HepG2 (cell line): ENCODE measurements around the gene HERC5. TPM values are rescaled to one million over a fixed set of nuclear protein-coding genes. Genes with fewer than 3 reads are reported as not detected.

Experiments used
- ATAC-seq: fragments of 200-7000 bp; cut with Tn5 transposase; 3 replicates; pipeline ENCODE4 v1.9.1; 2020; ENCODE audit warnings: mild to moderate bottlenecking, moderate library complexity
- BruUV-seq: library from RNA; stranded (reverse); fragments of 400-500 nt; replicated peaks from 2 replicates; lab custom pipeline; 2021; lab: Mats Ljungman, UMichigan
- CTCF ChIA-PET: fragments of 300-600 bp; formaldehyde crosslinking; extraction: SDS; loops from one replicate; lab custom pipeline; 2021; ENCODE audit warnings: low total read pairs, inconsistent platforms, low intra/inter-chr PET ratio; lab: Yijun Ruan, JAX
- POLR2A ChIA-PET: fragments of 350-600 bp; sonication (Branson Sonifier 250); formaldehyde crosslinking; loops from one replicate; lab custom pipeline; 2020; ENCODE audit warnings: antibody characterized with exemption, inconsistent platforms; lab: Yijun Ruan, JAX
- DNase-seq: peaks from one replicate; pipeline ENCODE4 v3.0.0-alpha.2; 2015; ENCODE audit warnings: low spot score
- FAIRE-seq: peaks from 3 replicates; lab custom pipeline; 2011; peaks lifted over from hg19 to GRCh38; lab: Jason Lieb, UNC
- H2AFZ ChIP-seq: one replicate; pipeline ENCODE4 v1.6.1; 2011; ENCODE audit warnings: low read length, inconsistent platforms
- H3K27ac ChIP-seq: fragments of 300-600 bp; 3 replicates; pipeline ENCODE4 v1.8.0; 2011; ENCODE audit warnings: mixed run types, mild to moderate bottlenecking, mixed read lengths, low read length, inconsistent platforms; ENCODE audit not compliant: insufficient read depth; ENCODE audit errors: extremely low read length
- H3K27me3 ChIP-seq, 2 experiments: fragments of 200-600 bp in 1 of 2; 2 replicates in 1 of 2; 3 replicates in 1 of 2; pipeline versions ENCODE4 v1.6.0 to v1.8.0; 2011; ENCODE audit warnings: low read length in 2 of 2, mild to moderate bottlenecking in 2 of 2, moderate library complexity in 2 of 2, inconsistent platforms in 1 of 2; ENCODE audit not compliant: insufficient read depth in 2 of 2, control insufficient read depth in 1 of 2
- H3K36me3 ChIP-seq, 2 experiments: fragments of 200-600 bp in 1 of 2; replicated peaks in 1 of 2; 2 replicates in 1 of 2; 3 replicates in 1 of 2; pipeline versions ENCODE4 v1.5.1 to v1.8.0; 2011; ENCODE audit warnings: low read length in 2 of 2, inconsistent platforms in 1 of 2; ENCODE audit not compliant: insufficient read depth in 2 of 2, control insufficient read depth in 1 of 2
- H3K4me1 ChIP-seq: 2 replicates; pipeline ENCODE4 v1.5.1; 2012; ENCODE audit warnings: low read length, inconsistent platforms; ENCODE audit not compliant: insufficient read depth
- H3K4me2 ChIP-seq: 2 replicates; pipeline ENCODE4 v1.6.0; 2011; ENCODE audit warnings: low read depth, low read length, inconsistent platforms
- H3K4me3 ChIP-seq, 3 experiments: fragments of 200-600 bp in 1 of 3; sonication (generic), shearing (Covaris generic) in 1 of 3; replicated peaks in 1 of 3; 2 replicates each; pipeline ENCODE4 v1.5.1; 2011 to 2016; ENCODE audit warnings: low read length in 3 of 3, inconsistent platforms in 2 of 3, low read depth in 2 of 3, mild to moderate bottlenecking in 2 of 3, control low read depth in 1 of 3, mixed read lengths in 1 of 3; ENCODE audit not compliant: insufficient read depth in 1 of 3
- H3K79me2 ChIP-seq: one replicate; pipeline ENCODE4 v1.6.1; 2011; ENCODE audit warnings: low read length, inconsistent platforms; ENCODE audit not compliant: insufficient read depth
- H3K9ac ChIP-seq: 2 replicates; pipeline ENCODE4 v1.6.0; 2011; ENCODE audit warnings: mild to moderate bottlenecking, low read depth, low read length, inconsistent platforms; ENCODE audit not compliant: insufficient read depth
- H3K9me3 ChIP-seq: 2 replicates; pipeline ENCODE4 v1.5.1; 2012; ENCODE audit warnings: mild to moderate bottlenecking, low read length
- H4K20me1 ChIP-seq: 2 replicates; pipeline ENCODE4 v1.6.0; 2011; ENCODE audit warnings: inconsistent platforms, mild to moderate bottlenecking, low read length, moderate library complexity; ENCODE audit not compliant: insufficient read depth
- GPBP1L1 ChIP-seq: sonication (generic); formaldehyde crosslinking; IDR thresholded peaks from 2 replicates; pipeline ENCODE4 v1.5.0; 2020; ENCODE audit warnings: mild to moderate bottlenecking, missing genetic modification reagents
- JDP2 ChIP-seq: sonication (generic); formaldehyde crosslinking; IDR thresholded peaks from 2 replicates; pipeline ENCODE4 v1.8.1; 2022; ENCODE audit warnings: missing genetic modification reagents, borderline replicate concordance
- RFX5 ChIP-seq: IDR thresholded peaks from 2 replicates; pipeline ENCODE4 v1.6.1; 2011; ENCODE audit warnings: low read depth, low read length, improper control_type of control experiment
- RXRA ChIP-seq: sonication (generic); formaldehyde crosslinking; IDR thresholded peaks from 2 replicates; pipeline ENCODE4 v1.5.1; 2020; ENCODE audit warnings: missing genetic modification reagents
- SNRNP70 ChIP-seq: fragments of 200-400 bp; formaldehyde crosslinking; IDR thresholded peaks from 2 replicates; pipeline ENCODE4 v1.6.1; 2017; ENCODE audit warnings: mild to moderate bottlenecking, low read depth, low read length, moderate library complexity
- ZBTB38 ChIP-seq: sonication (generic); formaldehyde crosslinking; IDR thresholded peaks from 2 replicates; pipeline ENCODE4 v1.5.1; 2020; ENCODE audit warnings: mild to moderate bottlenecking, missing genetic modification reagents
- ZFP62 ChIP-seq: sonication (generic); formaldehyde crosslinking; IDR thresholded peaks from 2 replicates; pipeline ENCODE4 v1.4.0; 2020; ENCODE audit warnings: missing genetic modification reagents
- ZNF33A ChIP-seq: sonication (generic); formaldehyde crosslinking; IDR thresholded peaks from 2 replicates; pipeline ENCODE4 v1.5.1; 2020; ENCODE audit warnings: missing genetic modification reagents, mild to moderate bottlenecking, moderate library complexity, borderline replicate concordance
- ZNF674 ChIP-seq: sonication (generic); formaldehyde crosslinking; IDR thresholded peaks from 2 replicates; pipeline ENCODE4 v1.5.0; 2020; ENCODE audit warnings: low read depth, mild to moderate bottlenecking, missing genetic modification reagents
- ZSCAN22 ChIP-seq: sonication (generic); formaldehyde crosslinking; IDR thresholded peaks from 2 replicates; pipeline ENCODE4 v1.4.0; 2020; ENCODE audit warnings: mild to moderate bottlenecking, missing genetic modification reagents
- WGBS: methylation state at CpG from one replicate; pipeline ENCODE4 v1.1.6; 2017; ENCODE audit warnings: low lambda C conversion rate; 5-methylcytosine and 5-hydroxymethylcytosine counted together
- in situ Hi-C: cut with HindIII; loops from 2 replicates; pipeline ENCODE4 v1.10.0; 2017; ENCODE audit warnings: low pct_unique_long_range_greater_than_20kb; ENCODE audit not compliant: extremely low pct_ligation_motif_present
- intact Hi-C: fragments of 100-400 bp; cut with micrococcal nuclease; formaldehyde crosslinking; loops from one replicate; pipeline ENCODE4 v1.10.0; 2022; ENCODE audit not compliant: unreplicated experiment
- polyA plus RNA-seq, 8 experiments: library from polyadenylated mRNA; depleted of rRNA in 3 of 8; stranded (reverse) in 7 of 8; unstranded in 1 of 8; fragments of >200 nt; fragmentation: Illumina TruSeq in 4 of 8; extraction: Trizol in 4 of 8; gene quantifications; 2 replicates each; pipeline versions ENCODE4 v1.2.1 to v1.2.3, GENCODE V29; 2011 to 2016; ENCODE audit warnings: low read depth in 4 of 8, missing spikeins in 1 of 8, mixed read lengths in 1 of 8; ENCODE audit not compliant: insufficient read depth in 1 of 8
- total RNA-seq, 5 experiments: library from RNA; depleted of rRNA; stranded (reverse); fragments of >200 nt; fragmentation: Illumina TruSeq; extraction: Trizol; gene quantifications; 2 replicates each; pipeline ENCODE4 v1.2.3, GENCODE V29; 2016; ENCODE audit warnings: low read depth in 1 of 5
- TF ChIP-seq, protein P1 (sequence below): sonication (generic); formaldehyde crosslinking; IDR thresholded peaks from 2 replicates; pipeline ENCODE4 v1.8.1; 2023; ENCODE audit warnings: mild to moderate bottlenecking, missing genetic modification reagents
- TF ChIP-seq, protein P2 (sequence below): sonication (generic); formaldehyde crosslinking; IDR thresholded peaks from 2 replicates; pipeline ENCODE4 v1.5.1; 2020; ENCODE audit warnings: missing genetic modification reagents, mild to moderate bottlenecking, borderline replicate concordance

The HERC5 gene
- total and polyA plus RNA-seq, 2 of the 13 experiments (the other 11 are each of a cell fraction or from before 2014, with no cell fraction given) = 0.13 to 0.33 TPM

DNA sequence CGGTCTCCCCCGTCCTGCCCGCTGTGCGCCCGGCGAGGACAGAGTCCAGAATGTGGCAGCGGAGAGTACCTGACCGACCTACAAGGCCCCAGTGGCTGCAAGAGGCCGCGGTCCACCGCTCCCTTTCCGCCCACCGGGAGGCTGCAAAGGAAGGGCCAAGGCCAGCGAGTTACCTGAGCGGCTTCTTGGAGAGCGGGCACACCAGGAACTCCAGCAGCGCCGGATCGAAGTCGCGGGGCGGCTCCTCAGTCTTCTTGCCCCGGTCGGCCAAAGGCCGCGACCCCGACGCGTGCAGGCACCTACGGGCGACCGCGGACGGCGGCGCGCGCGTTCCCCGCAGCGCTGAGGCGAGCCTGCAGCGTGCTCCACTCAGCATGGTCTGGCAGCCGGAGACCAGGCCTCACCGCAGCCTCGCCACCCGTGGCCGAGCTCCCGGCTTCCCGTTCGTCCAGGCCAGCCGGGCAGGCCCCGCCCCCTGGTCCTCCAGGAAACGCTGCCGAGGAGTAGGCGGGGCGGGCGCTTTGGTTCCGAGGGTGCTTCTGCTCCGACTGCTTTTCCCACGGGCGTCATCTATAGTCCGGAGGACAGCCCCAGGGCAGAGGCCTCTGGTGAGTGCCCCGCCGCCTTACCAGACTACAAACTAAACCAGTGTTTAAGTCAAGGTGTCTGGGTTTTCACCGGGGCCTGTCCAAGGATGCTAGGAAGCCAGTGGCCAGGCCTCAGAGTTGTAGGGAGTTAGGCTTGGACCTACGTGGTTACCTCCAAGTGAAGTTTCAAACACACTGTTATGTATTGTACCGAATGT, 66.6 kb downstream of the HERC5 start, which contains the start of gene PYURF:
Gene PYURF (minus strand): TSS at position 452 of the 805 bp plus-strand sequence. CDS start 76 bp downstream, at position 376.
- Histone ChIP-seq H3K79me2 (peaks cover 20% of the 10 kb centered on the region), H3K36me3 (peaks cover 2 to 16% of the 10 kb centered on the region in 2 experiments; a peak in 3 of 5 replicates), H3K27ac (peak within 1 kb of the TSS; percentile 94), H4K20me1 (no peaks in the 10 kb centered on the region), H3K9me3 (no peaks in the 10 kb centered on the region), H2AFZ (peak within 1 kb of the TSS; percentile 86), H3K9ac (peak within 1 kb of the TSS; percentile 95), H3K4me1 (peaks cover 28% of the 10 kb centered on the region), H3K4me3 (peak within 1 kb of the TSS; percentile 95 to 98 (median 96)), H3K4me2 (peak within 1 kb of the TSS; percentile 72), H3K27me3 (no peaks in the 10 kb centered on the region)
- in situ Hi-C loops (no loop called here), intact Hi-C loops (loop anchor here (1.0 to 5.0 kb wide), 5 partner anchors 70 to 589 kb away; partner anchors contain the start of genes PPM1K and TIGD2)
- WGBS = 2% methylated on average over 16 of the region's 68 CpGs
- POLR2A ChIA-PET = interaction anchor here (1.0 to 1.8 kb wide), 4 partner anchors 14 to 240 kb away, joined by 3 to 9 read pairs (median 4); partner anchors contain the start of gene PPM1K
- ATAC-seq (peak; percentile 97), DNase-seq (peak; percentile 86), FAIRE-seq (peak; percentile 65)
- CTCF ChIA-PET = no interaction called here
- no TSS peak for BruUV-seq
- peak; percentile 79 for TF ChIP-seq RXRA (CRISPR knock-in tag)
- no peak for TF ChIP-seq GPBP1L1 (CRISPR knock-in tag)
- TF ChIP-seq RFX5 = no peak
- TF ChIP-seq, protein P1, sequence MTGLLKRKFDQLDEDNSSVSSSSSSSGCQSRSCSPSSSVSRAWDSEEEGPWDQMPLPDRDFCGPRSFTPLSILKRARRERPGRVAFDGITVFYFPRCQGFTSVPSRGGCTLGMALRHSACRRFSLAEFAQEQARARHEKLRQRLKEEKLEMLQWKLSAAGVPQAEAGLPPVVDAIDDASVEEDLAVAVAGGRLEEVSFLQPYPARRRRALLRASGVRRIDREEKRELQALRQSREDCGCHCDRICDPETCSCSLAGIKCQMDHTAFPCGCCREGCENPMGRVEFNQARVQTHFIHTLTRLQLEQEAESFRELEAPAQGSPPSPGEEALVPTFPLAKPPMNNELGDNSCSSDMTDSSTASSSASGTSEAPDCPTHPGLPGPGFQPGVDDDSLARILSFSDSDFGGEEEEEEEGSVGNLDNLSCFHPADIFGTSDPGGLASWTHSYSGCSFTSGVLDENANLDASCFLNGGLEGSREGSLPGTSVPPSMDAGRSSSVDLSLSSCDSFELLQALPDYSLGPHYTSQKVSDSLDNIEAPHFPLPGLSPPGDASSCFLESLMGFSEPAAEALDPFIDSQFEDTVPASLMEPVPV (CRISPR knock-in tag) = peak; percentile 84; the same call in 1 of the 2 replicates
- no peak for TF ChIP-seq ZFP62 (CRISPR knock-in tag)
- TF ChIP-seq SNRNP70 = no peak
- TF ChIP-seq ZNF674 (CRISPR knock-in tag) = no peak
- TF ChIP-seq ZNF33A (CRISPR knock-in tag) = 0 out of 2 replicates have a peak, but pooled peaks have one; percentile 79
- peak; percentile 81; the same call in 1 of the 2 replicates for TF ChIP-seq JDP2
- TF ChIP-seq ZSCAN22 (CRISPR knock-in tag) = no peak
- TF ChIP-seq ZBTB38 (CRISPR knock-in tag) = peak; percentile 85
- TF ChIP-seq, protein P2, sequence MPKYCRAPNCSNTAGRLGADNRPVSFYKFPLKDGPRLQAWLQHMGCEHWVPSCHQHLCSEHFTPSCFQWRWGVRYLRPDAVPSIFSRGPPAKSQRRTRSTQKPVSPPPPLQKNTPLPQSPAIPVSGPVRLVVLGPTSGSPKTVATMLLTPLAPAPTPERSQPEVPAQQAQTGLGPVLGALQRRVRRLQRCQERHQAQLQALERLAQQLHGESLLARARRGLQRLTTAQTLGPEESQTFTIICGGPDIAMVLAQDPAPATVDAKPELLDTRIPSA = no peak
